SKM-1 (cell line): ENCODE data around the gene PEX12.
"Not testable (repeated sequence)": the region's sequence is repeated elsewhere in the genome, so short reads cannot be mapped to it uniquely, and the experiment has no call there.

Source experiments
- DNase-seq: peaks from one replicate; lab custom pipeline; 2025; ENCODE audit not compliant: unreplicated experiment; lab: John Stamatoyannopoulos, UW

PEX12 gene

GRCh38 chr17:35537601-35538141 lies 40.7 kb downstream of the PEX12 start, which contains the start of gene SLFN12L:
Gene SLFN12L (minus strand): TSS chr17:35537678. CDS start chr17:35522364, 15,314 bp downstream.
- DNase-seq: no peak

GRCh38 chr17:35536664-35537171 lies 41.7 kb downstream of the PEX12 start:
- no peak for DNase-seq

- not testable (repeated sequence) for DNase-seq
These were observed 43.0 kb downstream of the PEX12 start for GRCh38 chr17:35535406-35535805.

- no peak for DNase-seq
These were observed 43.7 kb downstream of the PEX12 start for GRCh38 chr17:35534576-35535093.

- no peak for DNase-seq
These were observed 47.2 kb downstream of the PEX12 start for GRCh38 chr17:35531160-35531559.

- no peak for DNase-seq
These were observed 48.5 kb downstream of the PEX12 start for GRCh38 chr17:35529866-35530265.

- DNase-seq: not testable (repeated sequence)
These were observed 49.0 kb downstream of the PEX12 start for GRCh38 chr17:35529326-35529725.
